NCI-H146 treated with DMSO at 0.1 percent for 48 hours (cell line): ENCODE measurements around the gene TPCN1.

Source experiments
- DNase-seq: peaks from one replicate; lab custom pipeline; 2025; ENCODE audit not compliant: unreplicated experiment; lab: John Stamatoyannopoulos, UW

TPCN1 gene

GRCh38 chr12:113301811-113302210 is 80.5 kb downstream of the TPCN1 start:
- no peak for DNase-seq

GRCh38 chr12:113302466-113302865 is 81.2 kb downstream of the TPCN1 start:
- no peak for DNase-seq

- no peak for DNase-seq
Measured at GRCh38 chr12:113302886-113303640, 81.8 kb downstream of the TPCN1 start.

- no peak for DNase-seq
Measured at GRCh38 chr12:113305281-113305856, 84.1 kb downstream of the TPCN1 start.

GRCh38 chr12:113306382-113306781 is 85.1 kb downstream of the TPCN1 start:
- DNase-seq, result no peak

- peak; percentile 3 for DNase-seq
Measured at GRCh38 chr12:113310489-113310888, 89.2 kb downstream of the TPCN1 start.

GRCh38 chr12:113314121-113314529 is 92.9 kb downstream of the TPCN1 start:
- DNase-seq, result no peak

- DNase-seq, result no peak
Measured at GRCh38 chr12:113315358-113315757, 94.1 kb downstream of the TPCN1 start.

- DNase-seq, result no peak
Measured at GRCh38 chr12:113316155-113316554, 94.9 kb downstream of the TPCN1 start.

- no peak for DNase-seq
Measured at GRCh38 chr12:113317122-113317521, 95.9 kb downstream of the TPCN1 start.

- DNase-seq, result no peak
Measured at GRCh38 chr12:113318046-113318656, 96.9 kb downstream of the TPCN1 start.

GRCh38 chr12:113318900-113319628 is 97.8 kb downstream of the TPCN1 start:
- DNase-seq, result no peak

GRCh38 chr12:113320401-113320800 is 99.1 kb downstream of the TPCN1 start:
- no peak for DNase-seq

- DNase-seq, result no peak
Measured at GRCh38 chr12:113322343-113322742, 101.1 kb downstream of the TPCN1 start.

- DNase-seq, result no peak
Measured at GRCh38 chr12:113325916-113326315, 104.7 kb downstream of the TPCN1 start.

GRCh38 chr12:113326775-113327395 is 105.6 kb downstream of the TPCN1 start:
- DNase-seq, result no peak

- no peak for DNase-seq
Measured at GRCh38 chr12:113328368-113328889, 107.2 kb downstream of the TPCN1 start.

- no peak for DNase-seq
Measured at GRCh38 chr12:113329022-113329790, 107.9 kb downstream of the TPCN1 start.

- DNase-seq, result no peak
Measured at GRCh38 chr12:113329791-113330417, 108.6 kb downstream of the TPCN1 start.

GRCh38 chr12:113330505-113330904 is 109.2 kb downstream of the TPCN1 start:
- DNase-seq, result no peak
